Measurements from ENCODE around the gene NR2F1.

GRCh38 chr5:93607367-93608258, 24.6 kb downstream of the NR2F1 start:
- TF ChIP-seq EZH2 (IDR thresholded peaks at IDR 0.05; ENCODE audit: borderline replicate concordance): no peak
- TF ChIP-seq, protein P1, sequence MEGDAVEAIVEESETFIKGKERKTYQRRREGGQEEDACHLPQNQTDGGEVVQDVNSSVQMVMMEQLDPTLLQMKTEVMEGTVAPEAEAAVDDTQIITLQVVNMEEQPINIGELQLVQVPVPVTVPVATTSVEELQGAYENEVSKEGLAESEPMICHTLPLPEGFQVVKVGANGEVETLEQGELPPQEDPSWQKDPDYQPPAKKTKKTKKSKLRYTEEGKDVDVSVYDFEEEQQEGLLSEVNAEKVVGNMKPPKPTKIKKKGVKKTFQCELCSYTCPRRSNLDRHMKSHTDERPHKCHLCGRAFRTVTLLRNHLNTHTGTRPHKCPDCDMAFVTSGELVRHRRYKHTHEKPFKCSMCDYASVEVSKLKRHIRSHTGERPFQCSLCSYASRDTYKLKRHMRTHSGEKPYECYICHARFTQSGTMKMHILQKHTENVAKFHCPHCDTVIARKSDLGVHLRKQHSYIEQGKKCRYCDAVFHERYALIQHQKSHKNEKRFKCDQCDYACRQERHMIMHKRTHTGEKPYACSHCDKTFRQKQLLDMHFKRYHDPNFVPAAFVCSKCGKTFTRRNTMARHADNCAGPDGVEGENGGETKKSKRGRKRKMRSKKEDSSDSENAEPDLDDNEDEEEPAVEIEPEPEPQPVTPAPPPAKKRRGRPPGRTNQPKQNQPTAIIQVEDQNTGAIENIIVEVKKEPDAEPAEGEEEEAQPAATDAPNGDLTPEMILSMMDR (IDR thresholded peaks at IDR 0.05; ENCODE audit: poor library complexity): peak; percentile 66
- TF ChIP-seq EZH2phosphoT487 (IDR thresholded peaks at IDR 0.05; ENCODE audit: low read depth, severe bottlenecking, unreplicated experiment): peak; percentile 13
